ENCODE results near the gene CTSA. TPM values are rescaled to one million over a fixed set of nuclear protein-coding genes. Genes with fewer than 3 reads are reported as not detected.

The CTSA gene
- total RNA-seq, 1 experiment from 2014 or later = 282 TPM

DNA sequence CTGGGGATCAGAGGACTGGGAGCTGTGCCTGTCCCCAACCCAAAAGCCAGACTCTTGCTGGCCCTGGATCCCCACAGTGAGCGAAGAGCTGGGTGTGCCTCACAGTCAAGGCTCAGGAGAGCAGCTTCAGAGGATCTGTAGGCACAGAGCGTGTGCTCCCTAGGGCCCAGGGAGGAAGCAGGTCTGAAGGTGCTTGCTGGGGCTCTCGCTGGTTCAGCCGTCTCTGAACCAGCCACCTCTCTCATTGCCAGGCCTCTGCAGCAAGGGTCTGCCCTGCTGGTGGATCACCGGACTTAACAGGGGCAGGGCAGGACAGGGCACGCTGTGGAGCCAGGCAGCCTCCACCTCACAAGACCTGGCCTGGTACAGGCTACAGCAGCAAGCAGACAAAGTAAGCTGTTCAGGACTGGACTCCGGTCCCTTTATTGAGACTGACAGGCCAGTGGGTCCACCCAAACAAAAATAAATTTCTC lies 57.2 kb downstream of the CTSA start:
- Mint-ChIP-seq H3K4me3 (ENCODE audit: unreplicated experiment) (no peak overlapping the region), H3K36me3 (ENCODE audit: insufficient read depth, unreplicated experiment) (peaks cover 69% of the 10 kb centered on the region), H3K4me1 (ENCODE audit: low read depth, unreplicated experiment) (no peaks in the 10 kb centered on the region), H3K27me3 (ENCODE audit: insufficient read depth, unreplicated experiment) (no peaks in the 10 kb centered on the region), H3K9me3 (ENCODE audit: unreplicated experiment) (no peaks in the 10 kb centered on the region), H3K27ac (ENCODE audit: unreplicated experiment) (no peak overlapping the region)
- ChIA-PET CTCF (interaction anchor here (1.2 to 3.2 kb wide), 3 partner anchors 13 to 58 kb away, joined by 4 to 17 read pairs (median 5); no protein-coding TSS in a partner anchor), POLR2A (interaction anchor here (1.2 kb wide), 1 partner anchor 58 kb away, joined by 4 read pairs; no protein-coding TSS in a partner anchor)
- TF ChIP-seq, protein P1, sequence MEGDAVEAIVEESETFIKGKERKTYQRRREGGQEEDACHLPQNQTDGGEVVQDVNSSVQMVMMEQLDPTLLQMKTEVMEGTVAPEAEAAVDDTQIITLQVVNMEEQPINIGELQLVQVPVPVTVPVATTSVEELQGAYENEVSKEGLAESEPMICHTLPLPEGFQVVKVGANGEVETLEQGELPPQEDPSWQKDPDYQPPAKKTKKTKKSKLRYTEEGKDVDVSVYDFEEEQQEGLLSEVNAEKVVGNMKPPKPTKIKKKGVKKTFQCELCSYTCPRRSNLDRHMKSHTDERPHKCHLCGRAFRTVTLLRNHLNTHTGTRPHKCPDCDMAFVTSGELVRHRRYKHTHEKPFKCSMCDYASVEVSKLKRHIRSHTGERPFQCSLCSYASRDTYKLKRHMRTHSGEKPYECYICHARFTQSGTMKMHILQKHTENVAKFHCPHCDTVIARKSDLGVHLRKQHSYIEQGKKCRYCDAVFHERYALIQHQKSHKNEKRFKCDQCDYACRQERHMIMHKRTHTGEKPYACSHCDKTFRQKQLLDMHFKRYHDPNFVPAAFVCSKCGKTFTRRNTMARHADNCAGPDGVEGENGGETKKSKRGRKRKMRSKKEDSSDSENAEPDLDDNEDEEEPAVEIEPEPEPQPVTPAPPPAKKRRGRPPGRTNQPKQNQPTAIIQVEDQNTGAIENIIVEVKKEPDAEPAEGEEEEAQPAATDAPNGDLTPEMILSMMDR (IDR thresholded peaks at IDR 0.05; ENCODE audit: insufficient read depth in 1 of 2, low read depth in 1 of 2, low read length in 1 of 2, severe bottlenecking in 1 of 2, unreplicated experiment in 1 of 2) = no peak
- Histone ChIP-seq H3K27me3 (replicated peaks; ENCODE audit: control insufficient read depth, insufficient read depth, low read length) (no peaks in the 10 kb centered on the region), H3K9me3 (no peaks in the 10 kb centered on the region), H3K36me3 (ENCODE audit: control insufficient read depth, insufficient read depth, low read length) (peaks cover 28% of the 10 kb centered on the region), H3K4me3 (ENCODE audit: low read depth, low read length) (no peak overlapping the region), H3K4me1 (no peaks in the 10 kb centered on the region)
- no TSS peak for BruUV-seq (replicated peaks)
- no peak for DNase-seq
- intact Hi-C loops (cut with micrococcal nuclease; ENCODE audit: unreplicated experiment) = no loop called here

Other genes starting within 250 kb of the CTSA start
- gene WFDC11, start 221.1 kb upstream of the CTSA start, total RNA-seq (2022) = not detected in 2 replicates
- gene WFDC13, start 189.3 kb upstream of the CTSA start, total RNA-seq (2022) = not detected in 2 replicates
- not detected in 2 replicates for gene WFDC10B, start 186.3 kb upstream of the CTSA start, total RNA-seq (2022)
- not detected in 2 replicates for gene SPINT4, start 169.0 kb upstream of the CTSA start, total RNA-seq (2022)
- gene WFDC3, start 99.5 kb upstream of the CTSA start, total RNA-seq (2022) = 1.1 and 1.7 TPM in 2 replicates
- 89.3 and 105 TPM in 2 replicates for gene DNTTIP1, start 99.4 kb upstream of the CTSA start, total RNA-seq (2022)
- gene UBE2C, start 78.7 kb upstream of the CTSA start, total RNA-seq (2022) = 409 and 423 TPM in 2 replicates
- gene TNNC2, start 64.0 kb upstream of the CTSA start, total RNA-seq (2022) = not detected in 2 replicates
- gene SNX21, start 57.5 kb upstream of the CTSA start, total RNA-seq (2022) = 14.1 and 15.6 TPM in 2 replicates
- 35.1 and 36.2 TPM in 2 replicates for gene ACOT8, start 33.9 kb upstream of the CTSA start, total RNA-seq (2022)
- gene ZSWIM3, start 33.7 kb upstream of the CTSA start, total RNA-seq (2022) = 6.1 and 6.4 TPM in 2 replicates
- gene ZSWIM1, start 10.1 kb upstream of the CTSA start, total RNA-seq (2022) = 24.8 and 27.3 TPM in 2 replicates
- 6.7 and 7.3 TPM in 2 replicates for gene SPATA25, start 3.7 kb upstream of the CTSA start, total RNA-seq (2022)
- gene NEURL2, start 127 bp upstream of the CTSA start, total RNA-seq (2022) = 12.6 TPM in 2 replicates
- 39.6 and 42.6 TPM in 2 replicates for gene PLTP, start 20.8 kb downstream of the CTSA start, total RNA-seq (2022)
- gene PCIF1, start 43.3 kb downstream of the CTSA start, total RNA-seq (2022) = 66.5 and 75.9 TPM in 2 replicates
- gene ZNF335, start 80.9 kb downstream of the CTSA start, total RNA-seq (2022) = 35.1 and 38.1 TPM in 2 replicates
- 0.16 TPM in 1 of 2 replicates, not detected in the other for gene MMP9, start 117.6 kb downstream of the CTSA start, total RNA-seq (2022)
- 0.56 and 1.9 TPM in 2 replicates for gene SLC12A5, start 137.9 kb downstream of the CTSA start, total RNA-seq (2022)
- 52.5 and 53.3 TPM in 2 replicates for gene NCOA5, start 198.6 kb downstream of the CTSA start, total RNA-seq (2022)
- gene CD40, start 227.0 kb downstream of the CTSA start, total RNA-seq (2022) = not detected in 2 replicates

All from Caco-2 (cell line).